Osteocyte (in vitro differentiated cells): ENCODE results near the gene KRTAP29-1. TPM values are rescaled to one million over a fixed set of nuclear protein-coding genes. Genes with fewer than 3 reads are reported as not detected.

Source experiments
- DNase-seq: peaks from one replicate; pipeline ENCODE4 v3.0.0; 2021; ENCODE audit warnings: mixed read lengths; ENCODE audit not compliant: unreplicated experiment; ENCODE audit errors: extremely low spot score
- H3K27ac Mint-ChIP-seq: one replicate; pipeline ENCODE4 v1.8.0; 2021; ENCODE audit warnings: mild to moderate bottlenecking, mixed read lengths; ENCODE audit not compliant: unreplicated experiment
- H3K27me3 Mint-ChIP-seq: one replicate; pipeline ENCODE4 v1.8.0; 2021; ENCODE audit warnings: mixed read lengths; ENCODE audit not compliant: unreplicated experiment
- H3K36me3 Mint-ChIP-seq: one replicate; pipeline ENCODE4 v1.8.0; 2021; ENCODE audit warnings: mixed read lengths; ENCODE audit not compliant: unreplicated experiment
- H3K4me1 Mint-ChIP-seq: one replicate; pipeline ENCODE4 v1.8.0; 2021; ENCODE audit warnings: mixed read lengths; ENCODE audit not compliant: unreplicated experiment
- H3K4me3 Mint-ChIP-seq: one replicate; pipeline ENCODE4 v1.8.0; 2021; ENCODE audit warnings: mild to moderate bottlenecking, moderate library complexity, mixed read lengths; ENCODE audit not compliant: unreplicated experiment
- H3K9me3 Mint-ChIP-seq: one replicate; pipeline ENCODE4 v1.8.0; 2021; ENCODE audit warnings: mixed read lengths; ENCODE audit not compliant: unreplicated experiment
- total RNA-seq: library from RNA; stranded (reverse); gene quantifications from 2 replicates; pipeline ENCODE4 v1.2.1, GENCODE V29; 2021
- TF ChIP-seq, protein P1 (sequence below): fragments of 200-600 bp; sonication (generic); IDR thresholded peaks from 2 replicates; pipeline ENCODE4 v1.5.0; 2021; ENCODE audit warnings: antibody characterized with exemption, mild to moderate bottlenecking, moderate library complexity

KRTAP29-1 gene
- total RNA-seq, 1 donor from 2014 or later, result not detected

DNA sequence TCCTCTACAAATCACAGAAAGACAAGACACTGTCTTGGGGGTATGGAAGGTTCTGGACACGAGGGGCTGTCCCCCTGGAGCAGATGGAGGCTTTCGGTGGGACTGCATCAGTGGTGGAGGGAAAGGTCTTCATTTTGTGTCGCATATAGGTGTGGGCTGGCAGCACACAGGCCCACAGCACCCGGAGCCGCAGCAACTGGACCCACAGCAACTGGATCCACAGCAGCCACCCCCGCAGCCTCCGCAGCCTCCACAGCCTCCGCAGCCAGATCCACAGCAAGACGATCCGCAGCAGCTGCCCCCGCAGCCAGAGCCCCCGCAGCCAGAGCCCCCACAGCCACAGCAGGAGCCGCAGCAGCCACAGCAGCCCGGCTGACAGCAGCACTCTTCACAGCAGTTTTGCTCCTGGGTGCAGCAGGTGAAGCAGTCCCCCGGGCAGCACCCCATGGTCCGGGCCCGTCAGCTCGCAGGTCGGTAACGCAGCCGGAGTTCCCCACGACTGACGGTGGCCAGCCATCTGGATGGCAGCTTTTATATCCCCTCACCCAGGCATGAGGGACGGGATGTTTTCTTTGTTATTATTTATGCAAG lies 12.6 kb upstream of the KRTAP29-1 start, which contains the start of gene KRTAP17-1:
Gene KRTAP17-1, minus strand, starts transcription at position 507 of the 591 bp plus-strand sequence. Its CDS starts 60 bp downstream, at position 447.
- H3K27ac Mint-ChIP-seq, result no peak within 1 kb of the TSS
- DNase-seq, result no peak
- no peaks in the 10 kb centered on the region for H3K27me3 Mint-ChIP-seq
- no peaks in the 10 kb centered on the region for H3K4me1 Mint-ChIP-seq
- no peaks in the 10 kb centered on the region for H3K36me3 Mint-ChIP-seq
- no peak within 1 kb of the TSS for H3K4me3 Mint-ChIP-seq
- TF ChIP-seq, protein P1, sequence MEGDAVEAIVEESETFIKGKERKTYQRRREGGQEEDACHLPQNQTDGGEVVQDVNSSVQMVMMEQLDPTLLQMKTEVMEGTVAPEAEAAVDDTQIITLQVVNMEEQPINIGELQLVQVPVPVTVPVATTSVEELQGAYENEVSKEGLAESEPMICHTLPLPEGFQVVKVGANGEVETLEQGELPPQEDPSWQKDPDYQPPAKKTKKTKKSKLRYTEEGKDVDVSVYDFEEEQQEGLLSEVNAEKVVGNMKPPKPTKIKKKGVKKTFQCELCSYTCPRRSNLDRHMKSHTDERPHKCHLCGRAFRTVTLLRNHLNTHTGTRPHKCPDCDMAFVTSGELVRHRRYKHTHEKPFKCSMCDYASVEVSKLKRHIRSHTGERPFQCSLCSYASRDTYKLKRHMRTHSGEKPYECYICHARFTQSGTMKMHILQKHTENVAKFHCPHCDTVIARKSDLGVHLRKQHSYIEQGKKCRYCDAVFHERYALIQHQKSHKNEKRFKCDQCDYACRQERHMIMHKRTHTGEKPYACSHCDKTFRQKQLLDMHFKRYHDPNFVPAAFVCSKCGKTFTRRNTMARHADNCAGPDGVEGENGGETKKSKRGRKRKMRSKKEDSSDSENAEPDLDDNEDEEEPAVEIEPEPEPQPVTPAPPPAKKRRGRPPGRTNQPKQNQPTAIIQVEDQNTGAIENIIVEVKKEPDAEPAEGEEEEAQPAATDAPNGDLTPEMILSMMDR, result no peak
- peaks cover 14% of the 10 kb centered on the region for H3K9me3 Mint-ChIP-seq

DNA sequence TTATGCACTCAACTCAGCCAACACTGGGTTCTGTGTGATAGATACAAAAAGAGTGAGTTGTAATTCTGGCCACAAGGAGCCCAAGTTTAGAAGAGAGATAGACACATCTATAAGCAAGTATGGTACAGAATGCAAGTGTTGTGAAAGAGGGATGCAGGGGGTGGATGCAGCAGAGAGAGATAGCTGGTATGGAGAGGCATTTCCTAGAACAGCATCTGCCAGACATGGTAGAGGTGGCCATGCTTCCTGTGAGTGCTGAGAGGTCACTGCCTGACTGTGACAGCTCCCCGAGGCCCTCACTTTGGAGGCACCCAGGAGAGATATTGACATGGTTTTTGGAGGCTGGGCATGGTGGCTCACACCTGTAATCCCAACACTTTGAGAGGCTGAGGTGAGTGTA lies 8.5 kb upstream of the KRTAP29-1 start:
- no peak overlapping the region for H3K27ac Mint-ChIP-seq

DNA sequence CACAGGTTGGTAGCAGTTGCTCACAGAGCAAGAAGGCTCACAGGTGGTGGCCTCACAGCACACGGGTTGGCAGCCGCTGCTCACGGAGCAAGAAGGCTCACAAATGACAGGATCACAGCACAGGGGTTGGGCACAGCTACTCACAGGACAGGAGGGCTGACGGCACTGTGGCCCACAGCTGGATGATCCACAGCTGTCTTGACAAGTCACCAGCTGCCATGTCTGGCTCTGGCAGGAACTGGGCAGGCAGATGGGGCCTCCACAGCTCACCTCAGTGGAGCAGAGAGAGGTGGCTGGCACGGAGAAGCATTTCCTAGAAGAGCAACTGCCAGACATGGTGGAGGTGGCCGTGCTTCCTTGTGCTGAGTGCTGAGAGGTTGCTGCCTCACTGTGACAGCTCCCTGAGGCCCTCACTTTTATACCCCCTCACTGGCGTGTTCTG lies 6.3 kb upstream of the KRTAP29-1 start, which contains the start of gene KRTAP16-1:
Gene KRTAP16-1, minus strand, starts transcription at position 392 of the 442 bp plus-strand sequence. Its CDS starts 56 bp downstream, at position 336.
- H3K27ac Mint-ChIP-seq, result no peak within 1 kb of the TSS
- H3K4me3 Mint-ChIP-seq, result no peak within 1 kb of the TSS
- no peak for DNase-seq
- peaks cover 14% of the 10 kb centered on the region for H3K4me1 Mint-ChIP-seq
- H3K9me3 Mint-ChIP-seq, result no peaks in the 10 kb centered on the region
- TF ChIP-seq, protein P1, result no peak
- no peaks in the 10 kb centered on the region for H3K36me3 Mint-ChIP-seq
- no peaks in the 10 kb centered on the region for H3K27me3 Mint-ChIP-seq

More for the DNA sequence above, 8.5 kb upstream of the KRTAP29-1 start:
- no peaks in the 10 kb centered on the region for H3K27me3 Mint-ChIP-seq
- no peaks in the 10 kb centered on the region for H3K9me3 Mint-ChIP-seq
- no peaks in the 10 kb centered on the region for H3K36me3 Mint-ChIP-seq
- DNase-seq, result no peak
- H3K4me3 Mint-ChIP-seq, result no peak overlapping the region
- TF ChIP-seq, protein P1, result no peak
- peaks cover 14% of the 10 kb centered on the region for H3K4me1 Mint-ChIP-seq

DNA sequence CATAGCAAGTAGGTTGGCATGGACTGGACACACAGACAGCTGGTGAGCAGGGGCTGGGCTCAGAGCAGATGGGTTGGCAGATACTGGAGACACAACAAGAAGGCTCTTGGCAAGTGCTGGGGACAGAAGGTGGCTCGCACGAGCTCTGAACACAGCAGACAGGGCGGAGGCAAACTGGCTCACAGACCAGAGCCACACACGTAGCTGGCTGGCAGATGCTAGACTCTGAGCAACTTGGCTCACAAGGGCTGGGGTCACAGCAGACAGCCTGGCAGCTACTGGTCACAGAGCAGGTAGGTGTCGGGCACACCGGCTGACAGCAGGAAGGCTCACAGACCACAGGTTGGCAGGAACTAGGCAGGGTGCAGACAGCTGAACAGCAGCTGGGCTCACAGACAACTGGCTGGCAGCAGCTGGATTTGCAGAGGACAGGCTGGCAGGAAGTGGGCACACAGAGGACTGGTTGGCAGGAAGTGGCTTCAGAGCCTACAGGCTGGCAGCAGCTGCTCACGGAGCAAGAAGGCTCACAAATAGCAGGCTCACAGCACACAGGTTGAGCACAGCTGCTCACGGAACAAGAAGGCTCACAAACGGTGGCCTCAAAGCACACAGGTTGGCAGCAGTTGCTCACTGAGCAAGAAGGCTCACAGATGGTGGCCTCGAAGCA lies 5.7 kb upstream of the KRTAP29-1 start:
- H3K27me3 Mint-ChIP-seq, result no peaks in the 10 kb centered on the region
- no peaks in the 10 kb centered on the region for H3K9me3 Mint-ChIP-seq
- no peak overlapping the region for H3K27ac Mint-ChIP-seq
- no peak overlapping the region for H3K4me3 Mint-ChIP-seq
- no peak for DNase-seq
- peaks cover 14% of the 10 kb centered on the region for H3K4me1 Mint-ChIP-seq
- TF ChIP-seq, protein P1, result no peak
- H3K36me3 Mint-ChIP-seq, result no peaks in the 10 kb centered on the region

DNA sequence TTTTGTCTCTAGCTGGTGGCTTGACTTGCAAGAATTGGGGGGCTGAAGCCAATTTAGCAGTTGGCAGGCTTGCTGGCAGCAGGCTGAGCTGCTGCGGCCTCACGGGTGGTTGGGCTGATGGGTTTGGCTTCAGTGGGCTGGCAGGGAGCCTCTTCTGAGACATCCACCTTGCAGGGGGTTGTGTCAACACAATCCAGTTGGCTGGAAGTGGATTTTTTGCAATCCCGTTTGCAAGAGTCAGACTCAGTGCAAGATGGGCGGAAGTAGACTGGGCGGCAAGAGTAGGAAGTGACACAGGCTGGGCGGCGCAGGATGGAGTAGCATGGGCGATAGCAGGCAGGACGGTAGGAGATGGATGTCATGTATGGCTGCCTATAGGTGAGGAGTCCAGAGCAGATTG lies 5.0 kb upstream of the KRTAP29-1 start:
- no peak for DNase-seq
- H3K9me3 Mint-ChIP-seq, result no peaks in the 10 kb centered on the region

More for the DNA sequence above, 5.0 kb upstream of the KRTAP29-1 start:
- H3K4me1 Mint-ChIP-seq, result peaks cover 14% of the 10 kb centered on the region
- H3K27ac Mint-ChIP-seq, result no peak overlapping the region
- H3K36me3 Mint-ChIP-seq, result no peaks in the 10 kb centered on the region
- H3K27me3 Mint-ChIP-seq, result no peaks in the 10 kb centered on the region
- TF ChIP-seq, protein P1, result no peak
- no peak overlapping the region for H3K4me3 Mint-ChIP-seq
